GM03348 (cell line): ENCODE data around the gene TENM3.

Experiments
- DNase-seq: peaks from one replicate; pipeline ENCODE4 v3.0.0; 2012; ENCODE audit warnings: low spot score

TENM3 gene

DNA sequence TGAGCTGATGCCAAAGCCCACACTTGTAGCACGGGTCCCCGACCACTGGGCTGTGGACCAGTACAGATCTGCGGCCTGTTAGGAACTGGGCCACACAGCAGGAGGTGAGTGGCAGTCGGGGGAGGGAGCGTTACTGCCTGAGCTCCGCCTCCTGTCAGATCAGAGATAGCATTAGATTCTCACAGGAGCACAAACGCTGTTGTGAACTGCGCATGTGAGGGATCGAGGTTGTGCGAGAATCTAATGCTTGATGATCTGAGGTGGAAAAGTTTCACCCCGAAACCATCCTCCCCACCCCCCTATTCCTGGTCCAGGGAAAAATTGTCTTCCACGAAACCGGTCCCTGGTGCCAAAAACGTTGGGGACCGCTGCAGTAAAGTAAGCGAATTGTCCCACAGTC is 382.0 kb downstream of the TENM3 start:
- no peak for DNase-seq

DNA sequence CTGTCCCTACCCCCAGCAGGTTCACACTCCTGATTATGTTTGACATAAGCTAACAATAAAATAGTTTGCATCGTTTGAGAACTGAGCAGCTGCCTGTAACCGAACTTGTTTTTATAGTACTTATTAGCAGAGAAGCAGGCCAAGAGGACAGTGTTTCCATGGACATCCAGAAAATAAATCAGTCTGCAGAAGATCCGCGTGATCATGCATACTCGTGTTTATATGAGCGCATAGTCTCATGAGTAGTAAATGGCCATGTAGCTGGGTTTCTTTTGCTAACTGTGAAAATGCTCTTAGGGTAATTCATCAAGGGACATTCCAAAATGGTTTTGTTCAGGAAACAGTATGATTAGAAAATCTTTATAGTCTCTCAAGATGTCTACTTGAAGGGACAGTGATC is 384.8 kb downstream of the TENM3 start:
- DNase-seq: no peak

DNA sequence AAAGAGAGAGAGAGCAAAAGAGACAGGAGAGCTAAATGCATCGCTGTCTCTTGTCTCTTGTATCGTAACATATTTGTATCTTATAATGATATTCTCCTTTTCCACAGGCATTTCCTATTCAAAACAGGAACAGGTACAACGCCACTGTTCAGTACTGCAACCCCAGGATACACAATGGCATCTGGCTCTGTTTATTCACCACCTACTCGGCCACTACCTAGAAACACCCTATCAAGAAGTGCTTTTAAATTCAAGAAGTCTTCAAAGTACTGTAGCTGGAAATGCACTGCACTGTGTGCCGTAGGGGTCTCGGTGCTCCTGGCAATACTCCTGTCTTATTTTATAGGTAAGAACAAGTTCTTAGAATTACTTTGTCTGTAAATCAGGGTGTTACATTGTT is 385.3 kb downstream of the TENM3 start:
- no peak for DNase-seq

DNA sequence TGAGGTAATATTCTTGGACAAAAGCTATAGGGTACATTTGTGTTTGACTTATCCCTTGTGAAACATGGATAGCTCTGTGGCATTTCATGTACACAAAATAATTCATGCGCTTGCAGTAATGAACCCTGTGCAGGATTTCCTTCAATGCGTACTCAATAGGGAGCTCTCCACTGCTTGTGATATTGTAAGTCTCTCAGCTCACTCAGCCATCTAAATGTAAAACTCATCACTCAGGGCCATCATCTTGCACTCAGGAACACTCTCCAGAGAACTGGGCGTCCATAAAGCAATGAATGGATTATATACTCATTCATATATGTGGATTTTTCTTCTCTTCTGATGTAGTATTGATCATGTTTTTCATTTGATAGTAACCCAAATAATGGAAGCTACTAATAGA is 385.9 kb downstream of the TENM3 start:
- no peak for DNase-seq

DNA sequence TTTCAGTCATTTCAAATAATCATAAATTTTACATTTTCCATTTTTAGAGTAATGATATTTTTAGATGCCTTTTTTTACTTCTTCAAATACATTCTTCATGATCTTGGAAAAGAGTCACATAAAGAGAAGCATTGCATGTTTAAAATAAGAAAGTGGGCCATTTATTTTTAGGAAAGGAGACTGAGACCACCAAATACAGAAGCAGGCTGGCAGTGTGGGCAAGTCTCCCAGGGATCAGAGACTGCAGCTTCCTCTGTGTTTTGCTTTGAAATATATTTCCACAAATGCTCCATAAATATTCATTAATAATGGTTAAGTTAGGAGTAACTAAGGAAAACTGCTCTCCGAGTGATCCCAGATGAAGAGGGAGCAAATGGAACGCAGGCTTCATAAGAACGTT is 397.3 kb downstream of the TENM3 start:
- DNase-seq: no peak

DNA sequence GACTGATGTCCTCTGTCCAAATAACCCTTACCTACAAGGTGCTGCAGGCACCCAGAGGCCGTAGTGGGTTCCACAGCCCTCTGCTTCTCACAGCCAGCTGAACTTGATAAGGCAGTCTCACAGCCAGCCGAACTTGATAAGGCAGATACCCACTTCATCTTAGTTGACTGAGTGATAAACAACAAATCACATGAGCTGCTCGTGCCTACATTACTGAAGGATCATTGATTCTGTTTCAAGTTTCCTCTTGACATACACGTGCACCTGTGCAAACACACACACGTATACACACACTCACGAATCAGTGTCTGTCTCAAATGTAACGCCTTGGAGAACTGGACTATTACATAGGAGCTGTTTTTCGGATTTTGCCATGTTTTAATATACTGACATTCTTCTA is 397.7 kb downstream of the TENM3 start:
- DNase-seq: no peak

DNA sequence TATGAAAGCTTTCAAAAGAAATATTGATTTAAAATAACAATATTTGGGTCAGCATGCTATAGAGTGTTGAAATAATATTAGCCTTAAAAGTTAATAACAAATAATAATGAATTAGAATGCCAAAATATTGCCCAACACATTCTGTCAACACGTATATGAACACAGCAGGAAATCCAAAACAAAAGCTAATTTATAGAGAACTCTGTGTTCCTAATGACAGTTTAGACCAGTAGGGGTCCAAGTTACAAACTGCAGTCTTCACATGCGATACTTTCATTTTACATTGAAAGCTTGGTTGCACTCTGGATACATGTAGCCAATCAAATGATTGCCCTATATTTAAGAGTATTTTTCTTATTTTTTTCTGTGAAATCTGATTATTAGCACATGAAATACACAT is 399.6 kb downstream of the TENM3 start:
- DNase-seq: no peak

DNA sequence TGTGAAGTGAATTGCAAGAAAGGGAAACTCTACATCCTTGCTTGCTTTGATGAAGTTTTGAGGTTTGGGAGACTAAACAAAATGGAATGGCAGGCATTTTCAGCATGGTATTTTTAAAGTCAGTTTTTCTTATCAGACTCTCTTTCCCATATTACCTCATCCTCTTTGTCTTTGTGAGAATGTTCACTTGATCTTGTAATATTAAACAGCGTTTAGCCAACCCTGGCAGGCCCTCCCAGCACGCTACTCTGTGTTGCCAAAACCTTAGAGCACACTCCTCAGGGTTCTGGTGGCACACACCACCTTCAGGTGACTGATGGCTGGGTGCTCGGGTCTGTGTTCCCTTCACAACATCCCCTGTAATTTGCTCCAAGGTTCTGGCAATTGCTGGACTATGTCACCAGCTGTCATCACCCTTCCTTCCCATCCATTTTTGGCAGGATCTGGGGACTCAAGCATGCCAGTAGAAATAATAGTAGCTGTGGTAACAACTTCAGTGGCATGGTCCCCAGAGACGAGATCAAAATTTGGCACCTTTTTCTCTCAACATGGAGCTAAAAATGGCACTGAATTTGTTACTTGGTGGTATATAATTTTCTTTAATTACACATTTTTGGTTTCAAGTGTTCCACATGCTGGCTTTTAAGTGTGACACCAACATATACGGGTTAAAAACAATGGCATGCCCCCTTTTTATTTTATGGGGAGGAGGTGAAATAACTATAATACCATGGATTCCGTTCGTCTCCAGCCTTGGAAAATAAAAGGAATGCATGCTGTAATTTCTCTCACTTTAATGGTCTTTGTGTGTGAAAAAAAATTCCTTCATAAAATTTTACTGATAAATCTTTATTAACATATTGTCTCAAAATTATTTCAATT is 400.8 kb downstream of the TENM3 start:
- peak; percentile 70 for DNase-seq

DNA sequence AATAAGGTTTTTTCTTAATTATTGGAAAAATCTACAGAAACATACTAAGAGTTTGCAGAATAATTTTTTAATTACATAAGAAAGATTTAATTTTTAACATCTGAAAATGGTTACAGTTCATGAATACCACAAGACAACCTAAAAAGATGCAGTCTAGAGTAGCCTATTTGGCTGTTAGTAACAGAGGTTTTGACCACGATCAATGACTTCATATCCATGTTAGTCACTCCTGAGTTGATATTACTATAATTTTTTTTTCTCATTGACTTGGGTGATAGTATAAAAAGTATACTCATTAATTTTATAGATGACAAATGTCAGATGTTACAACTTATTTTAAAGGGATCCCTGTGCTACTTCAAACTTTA is 401.5 kb downstream of the TENM3 start:
- DNase-seq: peak; percentile 32

DNA sequence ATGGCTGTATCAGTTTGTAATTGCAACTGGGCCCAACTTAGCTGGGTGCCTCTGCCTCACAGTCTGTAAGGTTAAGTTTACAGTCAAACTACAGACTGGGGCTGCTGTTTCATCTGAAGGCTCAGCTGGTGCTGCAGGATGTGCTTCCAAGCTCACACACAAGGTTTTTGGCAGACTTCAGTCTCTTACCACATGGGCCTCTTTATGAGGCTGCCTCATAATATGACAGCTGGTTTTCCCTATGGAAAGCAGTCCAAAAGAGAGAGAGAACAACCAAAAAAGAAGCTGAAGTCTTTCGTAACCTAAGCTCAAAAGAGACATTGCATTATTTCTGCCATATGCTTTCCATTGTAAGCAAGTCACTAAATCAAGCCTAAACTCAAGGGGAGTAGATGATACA is 402.3 kb downstream of the TENM3 start:
- no peak for DNase-seq

DNA sequence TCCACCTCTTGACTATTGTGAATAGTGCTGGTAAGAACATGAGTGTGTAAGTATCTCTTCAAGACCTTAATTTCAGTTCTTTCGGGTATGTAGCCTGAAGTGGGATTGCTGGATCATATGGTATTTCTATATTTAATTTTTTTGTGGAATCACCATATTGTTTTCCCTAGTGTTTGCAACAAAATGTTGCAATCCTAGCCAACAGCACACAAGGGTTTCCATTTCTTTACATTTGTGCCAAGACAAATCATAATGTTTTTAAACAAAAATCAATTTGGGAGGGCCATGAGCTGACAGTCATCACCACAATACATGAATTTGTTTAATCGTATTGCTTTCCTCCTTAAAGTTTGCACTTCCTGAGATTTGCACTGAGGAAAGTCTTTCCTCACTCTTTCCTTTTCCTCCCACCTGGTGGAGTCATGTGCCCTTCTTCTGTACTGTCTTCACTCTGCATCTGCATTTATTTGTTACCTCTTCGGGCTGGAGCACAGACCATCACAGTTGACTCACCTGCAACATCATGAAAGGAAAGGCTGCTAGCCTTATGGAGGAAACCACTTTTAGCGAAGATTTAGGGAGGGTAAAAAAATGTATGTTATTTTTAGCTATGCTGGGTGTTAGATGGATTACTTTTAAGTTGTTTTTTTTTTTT is 404.6 kb downstream of the TENM3 start:
- DNase-seq: no peak

DNA sequence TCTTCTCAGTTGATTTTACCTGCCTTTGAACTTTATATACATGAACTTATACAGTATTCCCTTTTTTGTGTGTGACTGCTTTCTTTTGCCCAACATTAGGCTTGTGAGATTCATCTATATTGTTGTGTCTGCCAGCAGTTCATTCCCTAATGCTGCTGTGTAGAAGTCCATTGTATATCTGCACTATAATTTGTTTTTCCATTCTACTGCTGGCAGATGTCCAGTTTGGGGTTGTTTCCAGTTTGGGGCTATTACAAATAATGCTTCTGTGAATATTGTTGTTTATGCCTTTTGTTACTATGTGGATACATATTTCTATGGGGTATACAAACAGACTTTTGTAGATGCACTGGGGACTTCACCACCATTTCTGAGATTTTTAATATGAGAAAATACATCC is 405.6 kb downstream of the TENM3 start:
- DNase-seq: no peak

DNA sequence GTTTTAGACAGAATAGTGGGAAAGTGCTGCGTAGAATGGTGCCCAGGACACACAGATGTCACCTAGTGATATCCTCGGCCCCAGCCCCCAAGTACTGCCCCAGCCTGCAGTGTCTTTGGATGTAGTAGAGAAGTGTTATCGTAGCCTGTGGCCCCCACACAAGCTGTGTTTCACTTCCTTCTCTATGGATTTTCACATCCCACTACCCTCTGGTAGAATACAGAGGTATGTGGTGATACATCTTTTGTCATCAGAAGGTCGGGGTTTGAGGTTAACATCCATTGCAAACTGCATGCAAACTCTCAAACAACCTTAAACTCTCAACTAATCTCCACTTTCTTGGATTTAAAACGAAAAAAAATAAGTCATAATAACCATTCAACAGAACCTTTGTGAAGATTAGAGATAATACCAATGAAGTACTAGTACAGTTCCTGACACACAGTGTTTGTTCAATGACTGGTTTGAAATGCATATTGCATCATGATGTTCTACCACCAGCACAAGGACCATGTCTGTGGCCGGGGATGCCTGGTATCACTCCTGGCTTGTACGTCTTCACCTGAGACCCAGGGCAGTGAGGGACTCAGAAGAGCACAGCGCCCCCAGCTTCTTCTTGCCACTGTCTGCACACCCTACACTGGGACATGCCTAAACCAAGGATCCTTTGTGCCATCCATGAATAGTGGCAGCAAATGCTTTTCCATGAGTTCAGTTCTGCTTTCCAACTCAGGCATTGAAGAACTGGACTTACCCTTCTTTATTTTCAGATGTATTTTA is 406.7 kb downstream of the TENM3 start:
- no peak for DNase-seq

DNA sequence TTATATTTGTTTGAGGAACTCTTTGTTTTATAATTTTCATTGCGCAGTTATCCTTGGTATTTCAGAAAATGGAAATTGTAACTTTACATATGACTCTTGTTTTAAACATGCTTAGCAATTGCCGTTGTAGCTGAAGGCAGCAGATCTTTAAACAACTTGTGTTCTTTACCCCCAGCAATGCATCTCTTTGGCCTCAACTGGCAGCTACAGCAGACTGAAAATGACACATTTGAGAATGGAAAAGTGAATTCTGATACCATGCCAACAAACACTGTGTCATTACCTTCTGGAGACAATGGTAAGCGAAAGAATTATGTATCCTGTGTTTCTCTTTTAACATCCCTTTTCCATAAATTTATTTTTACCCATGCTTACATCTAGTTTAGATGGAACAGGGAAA is 410.4 kb downstream of the TENM3 start:
- DNase-seq: no peak

DNA sequence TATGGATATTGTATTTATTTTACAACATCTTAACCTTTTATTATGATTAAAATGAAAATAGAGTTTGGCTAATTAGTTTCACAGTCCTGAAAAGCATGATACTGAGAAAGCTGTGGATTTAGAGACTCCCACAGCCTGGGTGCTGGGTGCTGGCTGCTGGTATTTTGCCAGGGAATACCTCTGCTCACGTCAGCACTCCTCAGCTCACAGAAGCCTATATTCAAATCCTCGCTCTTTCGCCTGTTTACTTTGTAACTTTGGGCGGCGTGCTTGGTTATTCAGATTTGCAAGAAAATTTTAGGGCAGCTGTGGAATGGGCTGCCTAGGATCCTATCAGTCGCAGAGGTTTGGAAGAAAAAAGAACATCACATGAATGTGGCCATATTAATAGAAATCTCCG is 412.1 kb downstream of the TENM3 start:
- DNase-seq: no peak

DNA sequence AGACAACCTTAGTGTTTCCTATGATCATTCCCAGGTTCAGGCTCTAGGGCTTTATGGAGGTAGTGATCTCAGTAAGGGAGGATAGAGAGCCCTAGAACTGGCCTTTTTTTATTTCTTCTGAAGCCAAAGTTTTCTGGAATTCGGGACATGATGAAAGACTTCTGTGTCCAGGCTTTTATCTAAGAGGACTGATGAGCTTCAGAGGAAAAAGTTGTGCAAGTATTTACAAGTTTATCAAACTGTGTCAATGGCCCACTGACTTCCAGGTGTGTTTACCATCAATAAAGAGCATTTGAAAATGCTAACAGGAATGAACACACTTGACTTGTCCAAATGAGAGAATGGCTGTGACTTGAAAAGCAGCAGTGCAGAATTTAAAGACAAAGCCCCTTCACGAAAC is 419.3 kb downstream of the TENM3 start:
- DNase-seq: no peak

DNA sequence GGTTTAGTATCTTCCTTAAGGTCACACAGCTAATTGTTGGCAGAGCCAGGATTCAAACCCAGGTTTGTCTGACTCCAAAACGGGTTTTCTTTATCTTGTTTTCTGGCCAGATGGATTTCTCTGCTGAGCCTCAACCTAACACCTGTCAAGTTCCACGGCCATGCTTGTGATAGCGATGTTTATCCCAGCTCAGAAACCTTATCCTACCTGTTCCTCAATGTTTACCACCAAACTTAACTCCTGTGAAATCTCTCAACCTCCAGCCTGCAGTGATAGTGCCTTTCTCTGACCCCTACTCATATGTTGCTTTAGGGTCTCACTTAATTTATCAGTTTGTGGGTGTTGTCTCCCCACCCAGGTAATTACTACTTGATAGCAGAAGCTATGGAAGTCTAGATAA is 428.0 kb downstream of the TENM3 start:
- no peak for DNase-seq

DNA sequence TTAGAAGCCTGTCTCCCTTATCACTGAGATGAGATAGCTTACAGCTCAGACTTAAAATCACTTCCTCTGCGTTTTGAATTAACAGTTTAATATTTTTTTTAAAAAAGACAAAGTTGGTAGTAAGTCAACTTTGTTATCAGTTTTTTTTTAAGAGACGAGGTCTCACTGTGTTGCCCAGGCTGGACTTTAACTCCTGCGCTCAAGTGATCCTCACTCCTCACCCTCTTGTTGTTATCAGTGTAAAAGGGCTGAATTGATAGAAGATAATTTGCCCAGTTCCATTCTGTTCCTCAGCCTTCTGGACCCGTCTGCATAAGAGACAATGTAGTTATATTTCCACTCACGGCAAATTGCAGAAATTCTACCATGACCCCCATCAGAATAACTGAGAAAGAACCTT is 428.5 kb downstream of the TENM3 start:
- DNase-seq: no peak

DNA sequence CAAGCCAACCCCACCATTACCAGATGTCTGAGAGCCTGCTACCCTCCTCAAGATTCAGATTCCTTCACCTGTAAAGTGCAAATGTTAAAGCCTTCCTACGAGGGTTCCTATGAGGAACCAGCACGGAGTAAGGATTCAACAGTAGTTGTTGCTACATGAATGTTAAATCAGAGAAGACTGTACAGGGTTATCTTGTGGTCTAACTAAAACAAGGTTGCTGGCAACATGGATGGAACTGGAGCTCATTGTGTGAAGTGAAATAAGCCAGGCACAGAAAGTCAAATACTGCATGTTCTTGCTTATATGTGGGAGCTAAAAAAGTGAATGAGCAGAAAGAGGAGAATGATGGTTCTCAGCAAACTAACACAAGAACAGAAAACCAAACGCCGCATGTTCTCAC is 435.4 kb downstream of the TENM3 start:
- no peak for DNase-seq

DNA sequence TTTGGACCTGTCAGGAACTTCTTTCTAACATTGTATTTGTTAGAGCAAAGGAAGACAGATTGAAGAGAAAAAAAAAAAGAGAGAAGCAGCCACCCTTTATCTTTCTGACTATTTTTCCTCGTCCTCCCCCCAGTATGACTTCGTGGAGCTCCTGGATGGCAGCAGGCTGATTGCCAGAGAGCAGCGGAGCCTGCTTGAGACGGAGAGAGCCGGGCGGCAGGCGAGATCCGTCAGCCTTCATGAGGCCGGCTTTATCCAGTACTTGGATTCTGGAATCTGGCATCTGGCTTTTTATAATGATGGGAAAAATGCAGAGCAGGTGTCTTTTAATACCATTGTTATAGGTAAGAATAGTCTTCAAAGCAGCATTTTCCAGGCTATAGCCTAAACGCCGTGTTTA is 436.3 kb downstream of the TENM3 start:
- no peak for DNase-seq

DNA sequence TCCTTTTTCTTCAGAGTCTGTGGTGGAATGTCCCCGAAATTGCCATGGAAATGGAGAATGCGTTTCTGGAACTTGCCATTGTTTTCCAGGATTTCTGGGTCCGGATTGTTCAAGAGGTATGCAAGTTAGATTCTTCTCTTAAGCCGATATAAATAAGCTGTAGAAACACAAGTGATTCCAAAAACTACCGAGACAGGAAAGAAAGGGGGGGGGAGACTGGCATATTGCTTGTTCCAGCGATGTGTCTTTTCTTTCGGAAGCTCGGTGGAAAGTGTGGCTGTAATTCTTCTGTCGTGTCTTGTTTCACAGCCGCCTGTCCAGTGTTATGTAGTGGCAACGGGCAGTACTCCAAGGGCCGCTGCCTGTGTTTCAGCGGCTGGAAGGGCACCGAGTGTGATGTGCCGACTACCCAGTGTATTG is 437.0 kb downstream of the TENM3 start:
- DNase-seq: no peak

DNA sequence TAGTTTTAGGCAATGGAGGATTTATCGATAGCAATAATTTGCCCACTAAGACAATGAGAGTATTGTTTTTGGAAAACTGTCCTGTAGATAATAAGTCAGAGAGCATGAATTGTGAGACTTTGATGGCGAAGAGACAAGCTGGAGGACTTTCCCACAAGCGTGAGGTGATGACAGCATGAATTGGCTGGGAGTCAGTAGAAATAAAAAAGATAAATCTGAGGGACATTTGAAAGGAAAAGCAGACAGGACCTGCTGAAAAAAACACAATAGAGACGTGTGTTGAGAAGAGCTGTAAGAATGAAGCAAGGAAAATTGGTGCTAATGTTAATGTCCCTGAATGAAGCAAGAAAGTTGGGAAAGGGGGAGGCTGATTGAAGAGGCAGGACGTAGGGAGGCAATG is 440.5 kb downstream of the TENM3 start:
- DNase-seq: no peak

DNA sequence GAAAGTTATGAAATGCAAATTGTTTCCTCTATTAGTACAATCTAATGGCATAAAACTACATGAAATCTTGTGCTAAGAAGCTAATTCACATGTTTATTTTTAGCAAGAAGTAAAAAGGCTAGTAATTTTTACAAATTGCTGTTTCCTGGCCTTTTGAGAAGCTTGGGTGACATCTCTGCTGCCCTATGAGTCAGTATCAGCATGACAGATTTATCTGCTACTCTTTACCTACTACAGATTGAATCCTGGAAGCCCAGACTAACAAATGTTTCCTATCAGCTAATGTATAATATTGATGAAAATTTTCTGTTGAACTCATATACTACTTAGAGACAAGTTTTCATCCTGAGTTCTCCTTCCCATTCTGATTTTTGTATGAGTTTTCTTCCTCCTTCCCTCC is 441.6 kb downstream of the TENM3 start:
- no peak for DNase-seq
